Mesenchymal stem cell (in vitro differentiated cells and primary cell): ENCODE results near the gene GATAD2B.
A peak's percentile ranks its signal among the peaks of the same experiment; 100 is the strongest.

ENCODE experiments used
- DNase-seq: peaks from one replicate; pipeline ENCODE4 v3.0.0-alpha.2; 2013
- H2AFZ ChIP-seq: one replicate; pipeline ENCODE4 v1.6.1; 2013; ENCODE audit warnings: low read depth, mild to moderate bottlenecking, control low read depth, inconsistent platforms, low read length, moderate library complexity
- H2AK5ac ChIP-seq: 2 replicates; pipeline ENCODE4 v1.6.1; 2013; ENCODE audit warnings: low read length, moderate library complexity, mild to moderate bottlenecking, inconsistent platforms; ENCODE audit not compliant: severe bottlenecking
- H2BK120ac ChIP-seq: one replicate; pipeline ENCODE4 v1.6.1; 2013; ENCODE audit warnings: low read depth, mild to moderate bottlenecking, inconsistent platforms, low read length, moderate library complexity
- H2BK12ac ChIP-seq, 2 experiments: one replicate each; pipeline ENCODE4 v1.6.1; 2013; ENCODE audit warnings: inconsistent platforms in 2 of 2, low read length in 2 of 2, mild to moderate bottlenecking in 2 of 2, moderate library complexity in 2 of 2, control low read depth in 1 of 2
- H2BK15ac ChIP-seq: one replicate; pipeline ENCODE4 v1.6.1; 2013; ENCODE audit warnings: mild to moderate bottlenecking, low read depth, inconsistent platforms; ENCODE audit not compliant: poor library complexity, severe bottlenecking
- H2BK5ac ChIP-seq: 2 replicates; pipeline ENCODE4 v1.6.1; 2013; ENCODE audit warnings: low read depth, mild to moderate bottlenecking, low read length, control low read depth, inconsistent platforms; ENCODE audit not compliant: poor library complexity, severe bottlenecking
- H3K14ac ChIP-seq, 2 experiments: one replicate each; pipeline ENCODE4 v1.6.1; 2013; ENCODE audit warnings: inconsistent platforms in 2 of 2, low read length in 2 of 2, control low read depth in 1 of 2, mild to moderate bottlenecking in 1 of 2, moderate library complexity in 1 of 2
- H3K18ac ChIP-seq, 2 experiments: one replicate each; pipeline ENCODE4 v1.6.1; 2013; ENCODE audit warnings: inconsistent platforms in 2 of 2, low read length in 2 of 2, control low read depth in 1 of 2, low read depth in 1 of 2, mild to moderate bottlenecking in 1 of 2
- H3K23ac ChIP-seq, 2 experiments: one replicate each; pipeline ENCODE4 v1.6.1; 2013; ENCODE audit warnings: inconsistent platforms in 2 of 2, low read length in 2 of 2, mild to moderate bottlenecking in 2 of 2, moderate library complexity in 2 of 2, control low read depth in 1 of 2
- H3K27ac ChIP-seq: 2 replicates; pipeline ENCODE4 v1.5.1; 2013; ENCODE audit warnings: mild to moderate bottlenecking, moderate library complexity, low read length, control low read depth, inconsistent platforms; ENCODE audit not compliant: poor library complexity, severe bottlenecking
- H3K27me3 ChIP-seq, 2 experiments: 2 replicates each; pipeline versions ENCODE4 v1.6.1 to v1.7.0; 2013; ENCODE audit warnings: low read length in 2 of 2, mild to moderate bottlenecking in 2 of 2, moderate library complexity in 2 of 2, control low read depth in 1 of 2, inconsistent platforms in 1 of 2; ENCODE audit not compliant: control insufficient read depth in 1 of 2, insufficient read depth in 1 of 2
- H3K36me3 ChIP-seq, 2 experiments: 2 replicates each; pipeline versions ENCODE4 v1.6.1 to v1.7.0; 2013; ENCODE audit warnings: low read length in 2 of 2, control low read depth in 1 of 2, inconsistent platforms in 1 of 2, low read depth in 1 of 2, mild to moderate bottlenecking in 1 of 2; ENCODE audit not compliant: insufficient read depth in 2 of 2, control insufficient read depth in 1 of 2
- H3K4ac ChIP-seq, 2 experiments: one replicate each; pipeline ENCODE4 v1.6.1; 2013; ENCODE audit warnings: inconsistent platforms in 2 of 2, low read length in 2 of 2, mild to moderate bottlenecking in 2 of 2, moderate library complexity in 2 of 2, control low read depth in 1 of 2, low read depth in 1 of 2
- H3K4me1 ChIP-seq: 2 replicates; pipeline ENCODE4 v1.6.1; 2013; ENCODE audit warnings: low read depth, low read length, control low read depth; ENCODE audit not compliant: control insufficient read depth, insufficient read depth
- H3K4me2 ChIP-seq: 2 replicates; pipeline ENCODE4 v1.6.1; 2013; ENCODE audit warnings: low read length, mild to moderate bottlenecking, inconsistent platforms; ENCODE audit not compliant: poor library complexity, severe bottlenecking
- H3K4me3 ChIP-seq, 2 experiments: 2 replicates each; pipeline versions ENCODE4 v1.5.1 to v1.7.0; 2013; ENCODE audit warnings: low read length in 2 of 2, mild to moderate bottlenecking in 2 of 2, control low read depth in 1 of 2, low read depth in 1 of 2; ENCODE audit not compliant: insufficient read depth in 1 of 2
- H3K79me1 ChIP-seq: replicated peaks from 2 replicates; pipeline ENCODE4 v1.6.1; 2013; ENCODE audit warnings: mild to moderate bottlenecking, control low read depth, low read length, inconsistent platforms; ENCODE audit not compliant: poor library complexity, severe bottlenecking
- H3K9ac ChIP-seq: 2 replicates; pipeline ENCODE4 v1.7.0; 2013; ENCODE audit warnings: mild to moderate bottlenecking, low read length, moderate library complexity
- H3K9me3 ChIP-seq: 2 replicates; pipeline ENCODE4 v1.7.0; 2013; ENCODE audit warnings: mild to moderate bottlenecking, low read length; ENCODE audit not compliant: control insufficient read depth
- H4K8ac ChIP-seq: one replicate; pipeline ENCODE4 v1.6.1; 2013; ENCODE audit warnings: inconsistent platforms, mild to moderate bottlenecking, low read length, moderate library complexity
- H4K91ac ChIP-seq: one replicate; pipeline ENCODE4 v1.6.1; 2013; ENCODE audit warnings: mild to moderate bottlenecking, low read length, inconsistent platforms
- WGBS: methylation state at CpG from one replicate; pipeline ENCODE4 v1.1.7; 2013; ENCODE audit warnings: mixed read lengths; 5-methylcytosine and 5-hydroxymethylcytosine counted together

GATAD2B gene

DNA sequence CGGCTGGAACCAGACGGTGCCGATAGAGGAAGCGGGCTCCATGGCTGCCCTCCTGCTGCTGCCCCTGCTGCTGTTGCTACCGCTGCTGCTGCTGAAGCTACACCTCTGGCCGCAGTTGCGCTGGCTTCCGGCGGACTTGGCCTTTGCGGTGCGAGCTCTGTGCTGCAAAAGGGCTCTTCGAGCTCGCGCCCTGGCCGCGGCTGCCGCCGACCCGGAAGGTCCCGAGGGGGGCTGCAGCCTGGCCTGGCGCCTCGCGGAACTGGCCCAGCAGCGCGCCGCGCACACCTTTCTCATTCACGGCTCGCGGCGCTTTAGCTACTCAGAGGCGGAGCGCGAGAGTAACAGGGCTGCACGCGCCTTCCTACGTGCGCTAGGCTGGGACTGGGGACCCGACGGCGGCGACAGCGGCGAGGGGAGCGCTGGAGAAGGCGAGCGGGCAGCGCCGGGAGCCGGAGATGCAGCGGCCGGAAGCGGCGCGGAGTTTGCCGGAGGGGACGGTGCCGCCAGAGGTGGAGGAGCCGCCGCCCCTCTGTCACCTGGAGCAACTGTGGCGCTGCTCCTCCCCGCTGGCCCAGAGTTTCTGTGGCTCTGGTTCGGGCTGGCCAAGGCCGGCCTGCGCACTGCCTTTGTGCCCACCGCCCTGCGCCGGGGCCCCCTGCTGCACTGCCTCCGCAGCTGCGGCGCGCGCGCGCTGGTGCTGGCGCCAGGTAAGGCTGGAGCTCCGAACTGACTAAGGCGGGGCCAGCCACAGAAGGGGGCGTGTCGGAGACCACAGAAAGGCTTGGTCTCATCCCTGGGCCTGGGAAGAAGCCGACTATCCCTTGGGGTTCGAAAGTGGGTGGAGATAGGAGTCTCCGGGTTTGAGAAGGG, 147.1 kb downstream of the GATAD2B start:
- Histone ChIP-seq H3K4ac (peak overlapping the region; percentile 59), H3K9ac (peak overlapping the region; percentile 86), H3K4me1 (peaks cover 20% of the 10 kb centered on the region), H2AK5ac (no peak overlapping the region), H4K91ac (peak overlapping the region; percentile 57), H2AFZ (peak overlapping the region; percentile 55), H3K18ac (peak overlapping the region; percentile 77 to 85), H2BK120ac (peak overlapping the region; percentile 8), H3K4me2 (peak overlapping the region; percentile 94), H3K79me1 (peaks cover 8% of the 10 kb centered on the region), H4K8ac (peak overlapping the region; percentile 59), H3K4me3 (peak overlapping the region; percentile 76 to 91), H3K36me3 (peaks cover 34 to 46% of the 10 kb centered on the region in 2 experiments), H3K9me3 (no peaks in the 10 kb centered on the region), H3K27ac (peak overlapping the region; percentile 20), H3K27me3 (no peaks in the 10 kb centered on the region), H2BK15ac (peak overlapping the region; percentile 9), H2BK5ac (no peak overlapping the region), H3K23ac (peak overlapping the region; percentile 27 to 74), H3K14ac (peak overlapping the region in 1 of 2 experiments; percentile 76), H2BK12ac (peak overlapping the region in 1 of 2 experiments; percentile 17)
- DNase-seq, result peak; percentile 68
- under 1% methylated on average over 81 of the region's 83 CpGs for WGBS

DNA sequence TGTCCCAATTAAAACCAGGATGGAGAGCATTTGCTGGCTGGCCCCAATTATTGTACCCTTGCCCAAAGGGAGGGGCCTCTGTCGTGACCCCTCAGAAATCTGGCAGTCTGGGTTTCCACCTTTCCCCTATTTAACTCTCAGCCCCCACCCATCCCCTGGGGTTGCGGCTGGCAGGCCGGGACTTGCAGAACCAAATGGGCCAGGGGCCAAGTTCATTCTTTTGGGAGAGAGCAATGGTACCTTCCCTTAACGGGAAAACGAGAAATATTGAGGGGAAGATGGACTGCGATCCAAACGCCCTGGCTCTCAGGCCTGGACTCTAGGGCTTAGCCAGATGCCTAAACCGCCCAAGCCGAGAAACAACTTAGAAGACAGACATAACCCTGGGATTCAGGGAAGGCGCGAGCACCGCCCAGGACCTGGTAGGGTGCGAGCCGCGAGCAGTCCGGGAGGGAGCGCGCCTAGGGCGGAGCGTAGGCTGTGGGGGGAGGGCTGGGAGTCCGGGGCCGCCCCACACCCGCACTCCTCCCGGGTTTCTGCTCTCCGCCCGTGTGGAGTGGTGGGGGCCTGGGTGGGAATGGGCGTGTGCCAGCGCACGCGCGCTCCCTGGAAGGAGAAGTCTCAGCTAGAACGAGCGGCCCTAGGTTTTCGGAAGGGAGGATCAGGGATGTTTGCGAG, 147.9 kb downstream of the GATAD2B start, which contains the start of gene SLC27A3:
SLC27A3 (plus strand) TSS at position 628 of the 678 bp plus-strand sequence. CDS start 91 bp downstream, outside the sequence.
- Histone ChIP-seq H3K14ac (peak within 1 kb of the TSS in 1 of 2 experiments; percentile 76), H3K36me3 (peaks cover 42 to 53% of the 10 kb centered on the region in 2 experiments), H3K23ac (peak within 1 kb of the TSS; percentile 27 to 74), H3K27me3 (no peaks in the 10 kb centered on the region), H2BK12ac (peak within 1 kb of the TSS; percentile 17 to 28), H3K4me2 (peak within 1 kb of the TSS; percentile 94), H2BK15ac (peak within 1 kb of the TSS; percentile 31), H3K9me3 (no peaks in the 10 kb centered on the region), H4K8ac (peak within 1 kb of the TSS; percentile 59), H2BK120ac (peak within 1 kb of the TSS; percentile 8), H2AFZ (peak within 1 kb of the TSS; percentile 55), H4K91ac (peak within 1 kb of the TSS; percentile 57), H3K4me3 (peak within 1 kb of the TSS; percentile 76 to 91), H2AK5ac (no peak within 1 kb of the TSS), H3K18ac (peak within 1 kb of the TSS; percentile 77 to 85), H3K27ac (peak within 1 kb of the TSS; percentile 20), H2BK5ac (no peak within 1 kb of the TSS), H3K79me1 (peaks cover 8% of the 10 kb centered on the region), H3K4me1 (peaks cover 20% of the 10 kb centered on the region), H3K4ac (peak within 1 kb of the TSS; percentile 59), H3K9ac (peak within 1 kb of the TSS; percentile 86)
- WGBS, result 9% methylated on average over 26 of the region's 35 CpGs
- no peak for DNase-seq

DNA sequence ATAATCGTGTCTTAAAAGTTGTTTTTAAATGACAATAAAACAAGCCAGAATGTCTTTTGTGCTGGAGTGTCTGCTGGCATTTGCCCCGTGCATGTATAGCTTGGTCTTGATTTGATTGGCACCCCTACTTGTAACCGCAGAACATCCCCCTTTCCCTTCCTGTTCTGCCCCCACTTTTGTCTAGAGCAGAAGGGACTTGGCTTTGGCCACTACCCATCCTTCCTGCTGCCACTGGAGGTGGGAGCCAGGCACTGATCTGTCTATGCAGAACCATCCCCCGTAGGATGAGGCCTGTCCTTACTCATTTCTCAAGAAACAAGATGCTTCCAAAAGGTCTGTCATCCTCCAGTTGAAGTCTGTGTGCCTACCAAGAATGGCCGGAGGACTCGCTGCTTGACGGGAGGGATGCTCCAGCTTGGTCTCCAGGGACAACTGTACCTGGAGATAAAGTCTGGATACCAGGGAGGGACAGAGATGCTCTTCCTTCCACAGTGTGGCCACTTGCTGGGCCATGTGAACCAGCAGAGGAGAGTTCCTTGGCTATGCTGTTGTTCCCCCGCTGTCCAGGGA, 148.7 kb downstream of the GATAD2B start:
- DNase-seq, result no peak
- no peak overlapping the region for H2BK12ac ChIP-seq
- H4K91ac ChIP-seq, result peak overlapping the region; percentile 20
- no peak overlapping the region for H3K27ac ChIP-seq
- H3K23ac ChIP-seq, result no peak overlapping the region
- H3K4me3 ChIP-seq, result no peak overlapping the region
- WGBS, result 84% methylated on average over 8 of the region's 8 CpGs
- no peak overlapping the region for H2AFZ ChIP-seq
- peaks cover 50 to 54% of the 10 kb centered on the region in 2 experiments for H3K36me3 ChIP-seq
- H3K79me1 ChIP-seq, result peaks cover 8% of the 10 kb centered on the region
- no peaks in the 10 kb centered on the region for H3K9me3 ChIP-seq
- H3K4me2 ChIP-seq, result no peak overlapping the region
- no peak overlapping the region for H3K4ac ChIP-seq
- H4K8ac ChIP-seq, result no peak overlapping the region
- no peak overlapping the region for H2BK5ac ChIP-seq
- no peaks in the 10 kb centered on the region for H3K27me3 ChIP-seq
- peak overlapping the region; percentile 86 for H3K9ac ChIP-seq
- peaks cover 20% of the 10 kb centered on the region for H3K4me1 ChIP-seq
- H3K14ac ChIP-seq, result no peak overlapping the region
- H2BK120ac ChIP-seq, result no peak overlapping the region
- H2AK5ac ChIP-seq, result no peak overlapping the region
- no peak overlapping the region for H3K18ac ChIP-seq
- H2BK15ac ChIP-seq, result no peak overlapping the region
